Mammary epithelial cell (primary cell): Measurements from ENCODE around the gene IL9.

Experiments used
- EZH2 ChIP-seq: IDR thresholded peaks from 2 replicates; pipeline ENCODE4 v1.6.1; 2012; ENCODE audit warnings: low read length, inconsistent platforms, borderline replicate concordance
- TF ChIP-seq, protein P1 (sequence below), 2 donors: IDR thresholded peaks in 1 of 2; conservative IDR thresholded peaks in 1 of 2; 2 replicates each; pipeline ENCODE4 v1.5.1; 2011 to 2012; ENCODE audit warnings: inconsistent platforms in 2 of 2, low read length in 2 of 2, mild to moderate bottlenecking in 2 of 2, control low read depth in 1 of 2, low read depth in 1 of 2; ENCODE audit not compliant: insufficient read depth in 1 of 2; ENCODE audit errors: extremely low read depth in 1 of 2

DNA sequence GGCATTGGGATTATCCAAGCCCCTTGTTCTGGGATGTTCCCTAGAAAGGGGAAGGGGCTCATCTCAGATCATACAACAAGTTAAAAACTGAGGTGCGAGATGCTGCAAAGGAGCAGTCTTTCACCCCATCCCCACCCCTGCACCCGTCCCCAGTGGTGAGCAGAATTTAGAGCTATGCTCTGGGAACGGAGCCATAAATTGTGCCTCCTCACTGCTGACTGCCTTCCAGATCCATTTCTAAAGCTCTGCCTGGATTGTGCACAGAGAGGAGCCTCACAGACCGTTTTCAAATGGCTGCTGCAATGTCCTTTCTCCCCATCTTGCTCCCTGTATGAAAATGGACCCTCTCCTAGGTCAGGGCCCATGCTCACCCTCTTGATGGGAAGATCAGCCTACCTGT is 52.9 kb downstream of the IL9 start:
- TF ChIP-seq, protein P1, sequence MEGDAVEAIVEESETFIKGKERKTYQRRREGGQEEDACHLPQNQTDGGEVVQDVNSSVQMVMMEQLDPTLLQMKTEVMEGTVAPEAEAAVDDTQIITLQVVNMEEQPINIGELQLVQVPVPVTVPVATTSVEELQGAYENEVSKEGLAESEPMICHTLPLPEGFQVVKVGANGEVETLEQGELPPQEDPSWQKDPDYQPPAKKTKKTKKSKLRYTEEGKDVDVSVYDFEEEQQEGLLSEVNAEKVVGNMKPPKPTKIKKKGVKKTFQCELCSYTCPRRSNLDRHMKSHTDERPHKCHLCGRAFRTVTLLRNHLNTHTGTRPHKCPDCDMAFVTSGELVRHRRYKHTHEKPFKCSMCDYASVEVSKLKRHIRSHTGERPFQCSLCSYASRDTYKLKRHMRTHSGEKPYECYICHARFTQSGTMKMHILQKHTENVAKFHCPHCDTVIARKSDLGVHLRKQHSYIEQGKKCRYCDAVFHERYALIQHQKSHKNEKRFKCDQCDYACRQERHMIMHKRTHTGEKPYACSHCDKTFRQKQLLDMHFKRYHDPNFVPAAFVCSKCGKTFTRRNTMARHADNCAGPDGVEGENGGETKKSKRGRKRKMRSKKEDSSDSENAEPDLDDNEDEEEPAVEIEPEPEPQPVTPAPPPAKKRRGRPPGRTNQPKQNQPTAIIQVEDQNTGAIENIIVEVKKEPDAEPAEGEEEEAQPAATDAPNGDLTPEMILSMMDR (conservative IDR thresholded peaks at IDR 0.05 in 1 of 2, IDR thresholded peaks at IDR 0.05 in 1 of 2; ENCODE audit: extremely low read depth in 1 of 2, insufficient read depth in 1 of 2, low read depth in 1 of 2, low read length in 2 of 2) = no peak
- no peak for TF ChIP-seq EZH2
